ENCODE results near the gene NRGN. TPM values are rescaled to one million over a fixed set of nuclear protein-coding genes. Genes with fewer than 3 reads are reported as not detected.

NRGN gene
- polyA plus RNA-seq, 10 donors, result 3.5 to 7.8 (median 5.7) TPM

DNA sequence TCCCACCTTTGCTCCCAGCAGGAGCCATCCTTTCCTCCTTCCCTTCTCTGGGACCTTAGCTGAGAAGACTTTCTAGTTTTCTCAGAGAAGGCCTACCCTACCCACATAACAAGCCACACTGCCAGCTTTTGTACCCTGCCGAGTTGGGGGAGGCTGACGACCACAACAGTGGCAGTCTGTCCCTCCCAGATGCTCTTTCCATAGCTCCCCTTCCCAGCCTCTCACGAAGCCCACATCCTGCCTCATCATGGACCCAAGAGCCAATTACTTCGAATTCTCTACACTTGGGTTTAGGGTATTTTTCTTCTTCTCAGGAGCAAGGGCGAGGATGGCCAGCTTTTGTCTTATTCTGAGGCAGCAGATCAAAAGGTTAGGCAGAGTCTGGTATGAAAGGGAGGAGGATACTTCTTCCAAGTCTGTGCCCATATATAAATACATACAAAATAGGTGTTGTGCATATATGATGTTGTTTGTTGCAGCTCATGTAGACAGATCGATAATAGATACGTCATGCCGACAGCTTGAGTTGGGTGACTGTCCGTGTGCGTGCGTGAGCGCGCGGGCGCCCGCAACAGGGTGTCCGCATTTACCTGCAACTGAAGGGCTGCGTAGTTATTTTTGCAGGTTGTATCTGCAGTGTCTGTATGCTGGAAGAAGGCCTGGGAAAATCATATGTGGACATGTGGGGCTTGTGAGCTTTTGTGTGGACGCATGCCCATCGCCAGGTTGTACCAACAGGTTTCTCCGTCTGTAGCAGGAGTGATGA lies 846 bp upstream of the NRGN start:
- no peak for DNase-seq

DNA sequence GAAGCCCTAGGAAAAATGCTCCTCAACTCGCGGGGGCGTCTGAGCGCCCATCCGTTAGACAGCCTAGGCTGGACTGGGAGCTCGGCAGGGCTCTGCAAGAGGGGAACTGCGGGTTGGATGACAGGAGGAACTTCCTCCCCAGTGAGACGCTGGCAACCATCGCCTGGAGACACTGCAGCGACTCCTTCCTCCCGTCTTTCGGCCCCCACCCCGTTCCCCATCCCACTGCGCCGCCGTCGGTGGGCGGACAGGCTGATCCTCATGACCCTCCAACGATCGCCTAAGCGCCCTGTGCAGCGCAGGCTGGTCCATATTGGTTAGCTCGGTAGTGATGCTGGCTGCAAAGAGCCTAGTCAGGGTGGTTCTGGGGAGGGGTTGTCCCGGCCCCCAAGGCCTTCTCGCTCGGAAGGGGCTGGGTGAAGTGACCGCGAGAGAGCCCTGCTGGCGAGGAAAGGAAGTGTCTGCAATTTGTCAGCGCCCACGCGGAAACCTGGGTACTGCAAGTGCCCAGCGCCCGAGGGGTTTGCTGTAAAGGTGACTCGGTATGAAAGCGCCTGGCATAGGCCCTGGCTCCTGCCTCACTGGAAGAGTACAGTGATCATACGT lies 638 bp downstream of the NRGN start:
- DNase-seq, result no peak

DNA sequence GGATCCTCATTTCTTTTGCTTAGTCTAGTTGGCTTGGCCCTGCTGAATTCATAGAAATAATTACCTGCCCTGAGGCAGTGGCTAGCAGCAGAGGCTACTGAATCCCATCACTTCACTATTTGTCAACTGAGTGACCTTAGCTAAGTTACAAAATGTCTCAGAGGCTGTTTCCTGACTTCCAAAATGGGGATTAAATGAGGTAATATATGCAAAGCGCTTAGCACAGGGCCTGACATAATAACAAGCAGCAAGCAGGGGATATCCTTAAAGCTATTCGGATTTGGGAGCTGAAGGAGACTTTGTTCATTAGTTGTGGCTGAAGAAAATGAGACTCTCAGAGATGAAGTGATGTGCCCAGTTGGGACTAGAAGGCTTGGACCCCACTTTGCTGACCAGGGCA lies 2.8 kb downstream of the NRGN start:
- DNase-seq, result no peak

DNA sequence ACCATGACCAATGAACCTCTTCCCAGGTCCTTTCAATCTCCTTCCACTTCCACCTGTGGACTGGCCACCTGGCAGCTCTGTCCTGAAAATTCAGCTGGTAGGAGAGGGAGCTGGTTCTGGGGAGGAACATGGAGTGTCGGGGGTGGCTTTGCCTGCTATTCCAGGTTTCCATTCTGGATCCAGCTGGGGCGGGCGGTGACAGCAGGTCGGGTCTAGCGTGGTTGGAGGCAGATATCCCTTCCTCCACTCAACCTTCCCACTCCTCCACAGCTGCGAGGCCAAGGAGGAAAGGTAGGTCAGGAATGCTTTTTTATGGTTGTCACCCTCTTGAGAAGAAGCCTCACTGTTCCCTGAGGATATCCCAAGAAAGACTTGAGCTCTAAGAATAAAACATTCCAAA lies 3.3 kb downstream of the NRGN start:
- no peak for DNase-seq

DNA sequence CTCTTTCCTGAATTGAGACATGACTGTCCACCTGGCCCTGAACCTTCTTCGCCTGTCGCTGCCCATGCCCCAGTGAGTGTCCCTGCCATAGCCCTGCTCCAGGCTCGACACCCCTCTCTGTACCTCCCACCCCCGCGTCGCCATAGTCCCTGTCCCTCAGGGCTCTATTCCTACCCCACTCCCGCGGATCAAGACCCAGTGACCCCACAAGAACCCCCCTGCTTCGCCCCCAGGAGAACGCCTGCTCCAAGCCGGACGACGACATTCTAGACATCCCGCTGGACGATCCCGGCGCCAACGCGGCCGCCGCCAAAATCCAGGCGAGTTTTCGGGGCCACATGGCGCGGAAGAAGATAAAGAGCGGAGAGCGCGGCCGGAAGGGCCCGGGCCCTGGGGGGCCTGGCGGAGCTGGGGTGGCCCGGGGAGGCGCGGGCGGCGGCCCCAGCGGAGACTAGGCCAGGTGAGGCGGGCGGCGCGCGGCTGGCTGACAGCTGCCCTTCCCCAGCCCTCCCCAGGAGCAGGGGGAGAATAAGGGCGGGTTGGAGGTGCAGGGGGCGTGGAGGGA lies 5.6 kb downstream of the NRGN start:
- DNase-seq, result no peak

DNA sequence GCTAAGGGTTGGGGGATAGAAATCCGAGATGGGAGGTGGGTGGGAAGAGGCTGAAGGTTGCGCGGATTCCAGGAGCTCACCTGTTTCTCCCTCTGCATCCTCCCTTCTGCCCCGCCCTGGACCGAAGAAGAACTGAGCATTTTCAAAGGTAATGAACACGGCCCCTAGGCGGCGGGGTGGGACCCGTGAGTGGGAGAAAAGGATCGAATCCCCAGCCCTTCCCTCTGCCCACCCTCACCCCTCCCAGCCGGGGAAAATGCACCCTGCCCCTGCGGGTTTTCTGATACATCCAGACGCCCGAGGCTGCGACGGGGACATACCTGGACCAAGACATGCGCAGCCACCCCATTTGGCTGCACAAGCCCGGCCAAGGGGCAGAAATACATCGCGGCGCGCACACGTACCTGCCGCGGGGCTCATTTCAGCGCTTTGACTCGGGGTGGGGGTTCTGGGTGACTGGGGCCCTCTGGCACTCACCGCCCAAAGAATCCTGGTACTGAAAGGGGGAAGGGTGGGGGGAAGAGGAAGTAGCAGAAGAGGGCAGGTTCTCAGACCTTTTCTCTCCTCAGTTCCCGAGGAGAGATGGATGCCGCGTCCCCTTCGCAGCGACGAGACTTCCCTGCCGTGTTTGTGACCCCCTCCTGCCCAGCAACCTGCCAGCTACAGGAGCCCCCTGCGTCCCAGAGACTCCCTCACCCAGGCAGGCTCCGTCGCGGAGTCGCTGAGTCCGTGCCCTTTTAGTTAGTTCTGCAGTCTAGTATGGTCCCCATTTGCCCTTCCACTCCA lies 6.3 kb downstream of the NRGN start:
- DNase-seq, result peak in 1 of 3 donors; percentile 16

DNA sequence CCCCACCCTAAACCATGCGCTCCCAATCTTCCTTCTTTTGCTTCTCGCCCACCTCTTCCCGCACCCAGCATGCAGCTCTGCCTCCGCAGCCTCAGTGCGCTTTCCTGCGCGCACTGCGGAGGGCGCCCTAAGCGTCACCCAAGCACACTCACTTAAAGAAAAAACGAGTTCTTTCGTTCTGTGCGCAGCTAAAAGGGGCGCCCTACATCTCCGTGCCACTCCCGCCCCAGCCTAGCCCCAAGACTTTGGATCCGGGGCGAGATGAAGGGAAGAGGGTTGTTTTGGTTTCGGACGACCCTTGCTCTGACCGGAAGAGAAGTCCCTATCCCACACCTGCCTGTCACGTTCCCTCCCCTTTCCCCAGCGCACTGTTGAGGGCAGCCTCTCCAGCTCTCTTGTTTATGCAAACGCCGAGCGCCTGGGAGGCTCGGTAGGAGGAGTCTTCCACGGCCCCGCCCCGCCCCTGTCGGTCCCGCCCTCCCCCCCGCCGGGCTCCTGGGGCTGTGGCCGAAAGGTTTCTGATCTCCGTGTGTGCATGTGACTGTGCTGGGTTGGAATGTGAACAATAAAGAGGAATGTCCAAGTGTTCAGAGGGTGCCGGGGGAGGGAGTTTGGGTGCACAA lies 7.0 kb downstream of the NRGN start:
- DNase-seq, result peak in 1 of 3 donors; percentile 46

DNA sequence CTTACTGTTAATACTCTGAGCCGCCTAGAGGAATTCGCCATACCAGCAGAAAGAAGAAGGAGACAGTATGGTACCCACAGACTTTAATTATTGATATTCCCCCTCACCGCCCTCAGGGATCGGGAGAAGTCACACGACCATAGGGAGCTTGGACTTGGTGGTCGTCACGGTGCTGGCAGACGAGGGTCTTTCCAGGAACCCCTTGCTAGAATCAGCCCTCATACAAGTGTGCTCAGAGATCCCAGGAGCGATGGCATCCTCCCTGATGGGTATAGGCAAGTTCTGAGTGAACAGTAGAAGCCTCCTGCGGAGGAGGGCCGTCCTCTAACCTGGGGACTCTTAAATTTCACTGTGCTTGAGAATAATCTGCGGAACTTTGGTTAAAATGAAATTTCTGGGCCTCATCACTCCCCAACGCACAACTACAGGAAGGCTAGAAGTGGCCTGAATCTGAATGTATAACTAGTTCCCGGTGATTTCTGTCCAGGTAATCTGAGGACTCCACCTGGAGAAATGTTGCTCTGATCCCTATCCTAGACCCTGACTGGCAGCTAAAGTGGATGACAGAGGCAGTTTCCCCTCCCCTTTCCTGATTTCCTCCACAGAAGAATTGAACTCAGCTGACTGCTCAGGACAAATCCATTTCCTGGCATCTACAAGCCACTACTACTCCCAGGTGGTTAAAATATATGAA lies 7.8 kb downstream of the NRGN start:
- DNase-seq, result no peak

DNA sequence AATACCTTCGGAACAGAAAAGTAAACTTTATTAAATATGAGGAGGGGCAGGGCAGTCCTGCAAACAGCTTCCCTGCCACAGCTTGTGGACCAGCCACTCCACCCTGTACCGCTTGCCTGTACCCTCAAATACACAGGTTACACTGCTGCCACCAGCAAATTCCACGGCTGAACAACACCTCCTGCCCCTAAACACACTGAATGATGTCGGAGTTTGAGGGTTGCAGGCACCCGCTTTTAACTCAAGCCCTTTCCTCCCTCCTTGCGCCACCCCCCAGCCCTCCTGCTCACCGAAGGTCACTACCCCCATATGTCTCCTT lies 8.3 kb downstream of the NRGN start:
- DNase-seq, result no peak

DNA sequence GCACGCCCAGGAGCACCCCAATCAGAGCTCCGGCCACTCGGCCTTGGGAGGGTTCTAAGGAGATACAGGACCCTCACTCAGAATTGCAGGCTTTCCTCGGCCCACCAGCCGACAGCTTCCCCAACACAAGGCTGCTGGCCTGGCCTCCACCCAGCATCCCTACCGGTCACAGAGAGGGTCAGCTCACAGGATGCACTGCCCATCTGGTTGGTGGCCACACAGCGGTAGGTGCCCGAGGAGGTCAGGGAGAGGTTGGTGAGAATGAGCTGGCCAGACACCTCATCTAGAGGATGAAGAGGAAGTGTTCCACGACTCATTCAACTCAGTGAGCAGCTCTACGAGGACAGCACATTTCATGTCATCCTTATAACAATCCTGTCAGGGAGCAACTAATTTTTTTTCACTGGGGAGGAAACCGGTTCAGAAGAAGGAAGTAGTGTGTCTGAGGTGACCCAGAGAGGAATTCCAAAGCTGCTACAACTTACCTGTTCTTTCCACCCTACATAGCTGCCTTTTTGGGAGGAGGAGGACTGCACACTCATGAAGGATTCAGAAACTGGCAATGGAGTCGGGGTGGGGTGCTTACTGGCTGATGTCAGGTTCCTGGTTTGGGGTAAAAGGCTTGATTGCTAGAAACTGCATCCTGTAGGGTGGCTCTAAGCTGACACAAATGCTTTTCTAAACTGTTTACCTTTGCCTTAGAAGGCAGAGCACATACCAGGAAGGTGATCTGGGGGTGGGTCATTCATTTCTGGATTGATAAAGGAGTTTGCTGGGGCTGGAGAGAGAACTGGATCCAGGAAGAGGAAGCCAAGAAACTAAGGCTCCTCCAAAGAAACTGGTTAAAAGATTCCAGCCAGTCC lies 9.0 kb downstream of the NRGN start:
- no peak for DNase-seq

DNA sequence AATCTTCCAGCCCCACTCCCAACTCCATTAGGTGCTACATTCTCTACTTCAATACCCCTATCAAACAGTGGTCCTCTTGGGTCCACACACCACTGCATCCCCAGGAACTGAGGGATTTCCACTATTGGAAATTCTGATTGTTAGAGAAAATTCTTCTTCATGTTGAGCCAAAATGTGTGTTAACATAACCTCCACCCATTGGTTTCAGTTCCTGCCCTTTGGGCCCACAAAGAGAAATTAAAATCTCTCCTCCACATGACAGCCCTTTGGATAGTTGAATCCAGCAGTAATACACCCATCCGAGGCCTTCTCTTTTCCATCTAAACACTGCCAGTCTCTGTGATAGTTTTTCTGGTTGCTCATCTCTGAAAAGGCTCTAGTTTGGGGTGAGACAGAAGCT lies 10.2 kb downstream of the NRGN start:
- DNase-seq, result no peak

DNA sequence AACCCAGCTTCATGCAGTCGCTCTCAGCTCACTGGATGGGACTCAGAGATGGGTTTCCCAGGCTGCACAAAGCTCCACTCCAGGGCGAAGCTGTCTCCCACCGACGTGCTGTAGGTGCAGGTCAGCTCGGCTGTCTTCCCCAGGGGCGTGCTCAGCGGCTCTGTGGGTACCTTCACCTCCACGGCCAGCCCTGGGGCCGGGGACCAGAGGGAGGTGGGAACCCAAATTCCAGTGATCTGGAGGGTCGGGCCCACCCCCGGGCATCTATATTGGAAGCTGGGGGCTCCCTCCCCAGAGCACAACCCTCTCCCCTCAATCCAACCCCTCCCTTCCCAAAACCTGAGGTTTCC lies 11.6 kb downstream of the NRGN start:
- no peak for DNase-seq

DNA sequence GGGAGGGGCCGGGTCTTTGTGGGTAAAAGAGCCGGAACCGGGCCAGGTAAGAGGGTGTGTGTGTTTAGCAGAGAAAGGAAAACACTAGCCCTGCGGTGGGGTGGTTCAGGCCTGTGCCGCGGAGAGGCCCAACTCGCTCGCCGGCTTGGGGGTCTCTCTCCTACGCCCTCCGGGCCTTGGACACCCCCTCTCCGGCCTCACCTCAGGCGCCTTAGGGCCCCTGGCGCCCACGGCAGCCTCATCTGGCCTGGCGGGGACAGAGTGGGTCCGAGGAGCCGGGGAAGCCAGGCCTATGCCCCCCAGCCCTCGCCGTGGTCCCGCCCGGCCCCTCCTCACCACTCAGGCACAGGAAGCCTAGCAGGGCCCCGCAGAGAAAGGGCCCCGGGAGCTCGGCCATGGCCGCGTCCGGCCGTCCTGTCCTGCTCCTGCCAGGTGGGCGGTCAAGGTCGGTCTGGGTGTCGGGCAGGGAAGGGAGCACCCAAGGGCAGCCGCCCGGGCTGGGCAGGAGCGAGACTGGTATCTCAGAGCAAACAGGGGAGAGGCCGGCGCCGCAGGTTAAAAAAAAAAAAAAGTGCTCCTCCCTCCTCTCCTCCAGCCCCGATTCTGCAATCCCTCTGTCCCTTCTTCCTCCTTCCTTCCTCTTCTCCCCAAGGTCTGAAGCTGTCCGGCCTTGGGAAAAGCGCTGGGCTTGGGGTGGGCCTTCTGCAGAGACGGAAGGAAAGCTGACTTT lies 12.2 kb downstream of the NRGN start, which contains the start of gene VSIG2:
Gene VSIG2 (minus strand): TSS at position 515 of the 730 bp plus-strand sequence. CDS start 118 bp downstream, at position 397.
- no peak for DNase-seq

DNA sequence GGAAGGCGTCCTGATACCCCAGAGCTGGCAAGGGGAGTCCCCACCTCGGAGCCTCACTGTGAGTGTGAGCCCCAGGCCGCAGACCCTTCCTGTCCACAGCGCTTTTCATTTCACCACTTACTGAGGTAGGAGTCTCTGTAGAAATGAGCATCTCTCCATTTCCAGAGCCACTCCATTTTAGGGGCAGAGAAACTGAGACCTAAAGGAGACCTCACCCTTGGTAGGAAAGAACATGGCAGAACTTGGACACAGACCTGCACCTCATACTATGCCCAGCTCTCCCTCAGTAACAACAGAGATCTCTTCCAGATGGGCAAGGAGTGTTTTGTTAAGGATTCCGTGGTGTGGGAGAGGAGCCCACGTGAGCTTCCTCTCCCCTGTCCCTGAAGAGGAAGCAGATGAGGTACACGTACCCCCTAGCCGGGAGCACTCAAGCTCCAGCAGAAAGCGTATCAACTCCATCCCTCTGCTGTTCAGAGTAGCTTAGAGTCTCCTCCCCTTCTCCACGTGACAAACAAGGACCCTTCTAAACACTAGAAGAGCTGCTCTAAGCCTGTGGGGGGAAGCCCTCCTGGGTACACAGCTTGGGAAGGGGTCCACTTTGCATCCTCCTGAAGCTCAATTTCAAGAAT lies 12.8 kb downstream of the NRGN start:
- DNase-seq, result no peak

DNA sequence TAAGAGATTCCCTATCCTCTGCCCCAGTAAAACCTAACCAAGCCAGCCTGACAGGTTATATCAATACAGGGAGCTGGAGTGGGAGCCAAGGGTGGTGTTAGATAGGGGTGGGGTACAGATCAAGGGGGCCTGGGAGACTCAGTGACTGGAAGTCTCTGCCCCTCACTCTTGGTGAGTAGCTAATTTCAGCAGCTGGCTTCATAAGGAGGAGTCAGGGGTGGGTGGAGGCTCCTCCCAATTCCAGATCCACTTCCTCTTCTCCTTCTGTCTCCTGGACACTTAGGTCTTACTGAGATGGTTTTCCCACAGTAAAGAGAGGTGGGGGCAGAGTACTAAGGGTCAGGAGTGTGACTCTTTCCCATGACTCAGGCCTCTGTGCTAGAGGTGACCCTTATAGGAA lies 13.5 kb downstream of the NRGN start:
- no peak for DNase-seq

DNA sequence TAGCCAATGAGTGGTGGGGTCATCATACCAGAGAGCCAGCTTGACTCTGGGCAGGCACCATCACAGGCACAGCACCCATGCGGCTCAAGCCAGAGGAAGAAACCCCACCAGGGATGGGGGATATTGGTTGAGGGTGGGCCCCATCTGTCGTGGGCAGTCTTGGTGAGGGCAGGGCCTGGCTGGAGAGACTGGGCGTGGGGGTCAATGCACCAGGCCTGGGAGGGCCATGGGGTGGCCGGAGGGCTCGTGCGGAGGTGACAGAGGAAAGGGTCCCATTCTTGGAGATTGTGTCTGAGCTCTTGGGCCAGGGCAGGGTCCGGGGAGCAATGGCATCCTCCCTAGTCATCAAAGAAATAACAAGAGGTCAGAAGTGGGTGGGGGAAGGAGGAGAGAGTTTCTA lies 13.9 kb downstream of the NRGN start:
- no peak for DNase-seq

DNA sequence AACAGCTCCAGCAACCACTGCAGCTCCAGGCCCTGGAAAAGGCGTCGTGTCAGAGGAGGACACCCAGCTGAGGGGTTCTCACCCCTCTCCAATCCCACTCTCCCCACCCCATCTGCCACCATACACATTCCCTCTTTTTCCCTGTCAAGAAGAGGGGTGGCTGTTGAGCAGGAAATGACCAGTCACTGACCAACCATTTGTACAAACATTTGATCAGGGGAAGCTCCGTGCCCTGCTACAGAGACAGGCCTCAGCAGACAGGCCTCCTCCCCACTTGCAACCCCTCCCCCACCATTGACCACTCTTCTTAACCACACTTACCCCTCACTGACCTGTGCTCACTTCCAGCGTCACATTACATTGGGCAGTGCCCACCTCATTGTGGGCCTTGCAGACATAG lies 14.6 kb downstream of the NRGN start:
- DNase-seq, result no peak

DNA sequence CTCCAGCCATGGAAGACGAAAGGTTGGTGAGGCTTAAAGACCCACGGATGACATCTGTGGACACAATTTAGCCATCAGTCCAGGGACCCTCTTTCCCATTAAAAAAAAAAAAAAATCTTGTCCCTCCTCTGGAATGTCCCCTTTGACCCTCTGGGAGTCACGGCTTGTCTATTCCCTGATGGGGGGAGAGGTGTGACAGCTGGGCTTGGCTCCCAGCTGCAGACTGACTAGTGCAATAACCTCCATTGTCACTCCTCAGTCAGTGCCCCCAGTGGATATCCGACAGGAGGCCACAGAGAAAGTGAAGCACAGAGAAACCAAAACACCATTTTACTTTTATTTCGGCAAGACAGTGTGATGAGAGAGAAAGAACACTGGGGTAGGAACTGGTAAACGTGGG lies 15.0 kb downstream of the NRGN start:
- no peak for DNase-seq

DNA sequence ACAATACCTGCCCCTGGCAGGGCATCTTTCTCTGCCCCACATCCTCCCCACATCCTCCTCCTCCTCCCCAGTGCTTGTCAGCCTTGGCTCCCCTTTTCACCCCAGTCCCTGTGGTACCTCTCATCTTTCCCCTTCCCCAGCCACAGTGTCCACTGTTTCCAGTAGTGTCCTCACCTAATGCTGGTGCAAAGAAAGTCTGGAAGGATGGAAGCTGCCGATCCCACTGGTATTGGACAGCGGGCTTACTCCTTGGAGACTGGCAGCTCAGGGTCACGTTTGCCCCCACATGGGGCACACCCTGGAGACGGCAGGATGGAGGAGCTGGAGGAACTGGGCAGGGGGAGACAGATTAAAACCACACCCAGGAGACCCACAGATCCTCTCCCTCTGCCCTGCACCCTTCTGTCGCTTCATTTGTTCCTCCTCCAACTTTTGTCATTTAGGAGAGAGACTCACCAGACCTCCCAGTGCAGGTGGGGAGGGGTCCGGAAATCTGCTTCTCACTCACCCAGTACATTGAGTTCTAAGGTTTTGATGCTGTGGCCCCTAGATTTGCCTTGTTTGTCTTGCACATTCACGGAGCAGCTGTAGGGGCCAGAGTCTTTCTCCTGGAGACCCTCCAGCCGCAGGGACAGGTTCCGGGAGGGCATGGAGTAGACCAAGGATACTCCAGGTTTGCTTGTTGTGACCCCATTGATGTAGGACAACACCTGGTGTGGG lies 16.5 kb downstream of the NRGN start:
- no peak for DNase-seq

Measured in muscle of back (tissue), 11 donors.